ENCODE results near the gene TRAPPC4. TPM values are rescaled to one million over a fixed set of nuclear protein-coding genes. Genes with fewer than 3 reads are reported as not detected.

Gene TRAPPC4
- total RNA-seq, 2 donors from 2014 or later = 60.0 to 66.8 TPM

DNA sequence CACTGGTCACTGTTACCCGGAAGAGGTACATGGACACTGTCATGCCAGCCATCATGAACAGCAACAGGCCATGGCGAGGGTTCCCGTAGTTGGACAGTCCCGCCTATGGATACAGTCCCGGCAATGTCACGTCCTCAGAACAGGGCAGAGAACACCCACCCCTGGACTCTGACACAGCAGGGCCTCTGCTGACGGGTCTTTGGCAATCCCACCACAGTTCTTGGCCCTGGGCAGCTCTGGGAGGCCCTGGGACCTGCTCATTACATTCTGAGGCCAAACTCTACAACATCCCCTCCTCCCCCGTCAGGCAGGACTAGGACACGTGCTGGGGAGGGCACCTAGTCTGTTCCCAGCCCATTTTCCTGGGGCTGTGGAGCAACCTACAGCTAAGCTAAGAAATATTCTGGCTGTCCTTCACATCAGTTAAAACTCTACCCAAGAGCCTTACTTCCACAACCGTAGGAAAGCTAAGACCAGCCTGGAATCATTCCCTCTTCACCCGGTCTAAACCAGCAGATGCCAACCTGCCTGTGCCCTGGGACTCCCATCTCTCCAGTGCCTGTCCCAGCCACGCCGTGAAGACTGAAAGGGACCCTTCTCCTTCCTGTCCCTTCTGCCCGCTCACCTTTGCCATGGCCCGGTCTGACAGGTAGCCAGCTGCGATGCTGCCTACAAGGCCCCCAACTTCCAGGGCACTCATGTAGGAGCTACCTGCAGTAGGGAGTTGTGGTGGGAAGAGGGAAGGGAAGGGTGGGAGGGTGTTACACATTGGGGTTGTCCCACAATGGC, 7.6 kb downstream of the TRAPPC4 start:
- no peaks in the 10 kb centered on the region for H3K27me3 ChIP-seq (ENCODE audit: control insufficient read depth, insufficient read depth, low read length, poor library complexity, severe bottlenecking)
- H3K27me3 Mint-ChIP-seq (ENCODE audit: insufficient read depth) = no peaks in the 10 kb centered on the region
- TF ChIP-seq, protein P1, sequence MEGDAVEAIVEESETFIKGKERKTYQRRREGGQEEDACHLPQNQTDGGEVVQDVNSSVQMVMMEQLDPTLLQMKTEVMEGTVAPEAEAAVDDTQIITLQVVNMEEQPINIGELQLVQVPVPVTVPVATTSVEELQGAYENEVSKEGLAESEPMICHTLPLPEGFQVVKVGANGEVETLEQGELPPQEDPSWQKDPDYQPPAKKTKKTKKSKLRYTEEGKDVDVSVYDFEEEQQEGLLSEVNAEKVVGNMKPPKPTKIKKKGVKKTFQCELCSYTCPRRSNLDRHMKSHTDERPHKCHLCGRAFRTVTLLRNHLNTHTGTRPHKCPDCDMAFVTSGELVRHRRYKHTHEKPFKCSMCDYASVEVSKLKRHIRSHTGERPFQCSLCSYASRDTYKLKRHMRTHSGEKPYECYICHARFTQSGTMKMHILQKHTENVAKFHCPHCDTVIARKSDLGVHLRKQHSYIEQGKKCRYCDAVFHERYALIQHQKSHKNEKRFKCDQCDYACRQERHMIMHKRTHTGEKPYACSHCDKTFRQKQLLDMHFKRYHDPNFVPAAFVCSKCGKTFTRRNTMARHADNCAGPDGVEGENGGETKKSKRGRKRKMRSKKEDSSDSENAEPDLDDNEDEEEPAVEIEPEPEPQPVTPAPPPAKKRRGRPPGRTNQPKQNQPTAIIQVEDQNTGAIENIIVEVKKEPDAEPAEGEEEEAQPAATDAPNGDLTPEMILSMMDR (conservative IDR thresholded peaks at IDR 0.05) = no peak
- no peak overlapping the region for H3K27ac Mint-ChIP-seq
- peaks cover 27% of the 10 kb centered on the region for H3K4me1 ChIP-seq (ENCODE audit: control insufficient read depth, insufficient read depth, low read length)
- peaks cover 56% of the 10 kb centered on the region for H3K4me1 Mint-ChIP-seq
- H3K4me3 Mint-ChIP-seq = no peak overlapping the region
- H3K27ac ChIP-seq (ENCODE audit: low read depth, low read length) = no peak overlapping the region
- peaks cover 64% of the 10 kb centered on the region for H3K36me3 Mint-ChIP-seq (ENCODE audit: low read depth)
- H3K4me3 ChIP-seq (ENCODE audit: low read length) = no peak overlapping the region
- no peak overlapping the region for H3K9ac ChIP-seq (ENCODE audit: extremely low read depth, low read length, poor library complexity, severe bottlenecking)
- H3K9me3 ChIP-seq (ENCODE audit: control insufficient read depth, low read length) = no peaks in the 10 kb centered on the region
- H3K36me3 ChIP-seq (ENCODE audit: control insufficient read depth, insufficient read depth, low read length) = peaks cover 51% of the 10 kb centered on the region
- no peaks in the 10 kb centered on the region for H3K9me3 Mint-ChIP-seq
- no peak for DNase-seq
- 94 to 96% methylated on average over 12 to 16 of the region's 16 CpGs for WGBS, 2 experiments (ENCODE audit: insufficient coverage in 1 of 2, insufficient read length in 1 of 2)

DNA sequence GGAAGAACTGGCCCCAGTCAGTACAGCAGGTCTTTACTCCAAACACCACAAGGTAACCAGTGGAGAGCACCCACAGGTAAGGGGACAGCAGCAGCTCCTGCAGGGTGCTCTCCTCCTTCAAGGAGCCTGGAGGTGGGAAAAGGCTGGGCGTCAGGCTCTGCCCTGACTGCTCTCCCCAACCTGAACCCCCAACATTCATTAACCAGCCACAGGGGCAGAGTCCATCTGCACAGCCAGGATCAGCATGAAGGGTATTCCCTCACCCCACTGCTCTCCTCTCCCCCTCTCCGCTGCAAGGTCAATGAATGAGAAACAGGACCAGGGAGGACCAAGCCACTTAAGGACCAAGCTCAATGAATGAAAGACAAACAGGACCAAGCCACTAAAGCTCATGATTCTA, 8.4 kb downstream of the TRAPPC4 start:
- no peak overlapping the region for H3K4me3 ChIP-seq (ENCODE audit: low read length)

GRCh38 chr11:119027561-119028345, 9.2 kb downstream of the TRAPPC4 start:
- Mint-ChIP-seq H3K4me1 (peaks cover 61% of the 10 kb centered on the region), H3K27me3 (ENCODE audit: insufficient read depth) (no peaks in the 10 kb centered on the region), H3K36me3 (ENCODE audit: low read depth) (peaks cover 50% of the 10 kb centered on the region), H3K9me3 (no peaks in the 10 kb centered on the region), H3K4me3 (peak overlapping the region; percentile 70), H3K27ac (peak overlapping the region; percentile 87)
- peaks cover 27% of the 10 kb centered on the region for H3K4me1 ChIP-seq (ENCODE audit: control insufficient read depth, insufficient read depth, low read length)
- no peaks in the 10 kb centered on the region for H3K27me3 ChIP-seq (ENCODE audit: control insufficient read depth, insufficient read depth, low read length, poor library complexity, severe bottlenecking)
- 87 to 100% methylated on average over 4 to 9 of the region's 9 CpGs for WGBS, 2 experiments (ENCODE audit: insufficient coverage in 1 of 2, insufficient read length in 1 of 2)
- H3K4me3 ChIP-seq (ENCODE audit: low read length) = peak overlapping the region; percentile 34
- TF ChIP-seq, protein P1 (conservative IDR thresholded peaks at IDR 0.05) = no peak
- no peaks in the 10 kb centered on the region for H3K9me3 ChIP-seq (ENCODE audit: control insufficient read depth, low read length)
- no peak overlapping the region for H3K27ac ChIP-seq (ENCODE audit: low read depth, low read length)
- no peak for DNase-seq
- no peak overlapping the region for H3K9ac ChIP-seq (ENCODE audit: extremely low read depth, low read length, poor library complexity, severe bottlenecking)
- peaks cover 45% of the 10 kb centered on the region for H3K36me3 ChIP-seq (ENCODE audit: control insufficient read depth, insufficient read depth, low read length)

More for the DNA sequence above, 8.4 kb downstream of the TRAPPC4 start:
- H3K9me3 ChIP-seq (ENCODE audit: control insufficient read depth, low read length) = no peaks in the 10 kb centered on the region
- no peak overlapping the region for H3K27ac Mint-ChIP-seq
- DNase-seq = no peak
- peaks cover 56% of the 10 kb centered on the region for H3K36me3 Mint-ChIP-seq (ENCODE audit: low read depth)
- peaks cover 60% of the 10 kb centered on the region for H3K4me1 Mint-ChIP-seq
- H3K9ac ChIP-seq (ENCODE audit: extremely low read depth, low read length, poor library complexity, severe bottlenecking) = no peak overlapping the region
- H3K27me3 ChIP-seq (ENCODE audit: control insufficient read depth, insufficient read depth, low read length, poor library complexity, severe bottlenecking) = no peaks in the 10 kb centered on the region
- TF ChIP-seq, protein P1 (conservative IDR thresholded peaks at IDR 0.05) = no peak
- peaks cover 45% of the 10 kb centered on the region for H3K36me3 ChIP-seq (ENCODE audit: control insufficient read depth, insufficient read depth, low read length)
- peaks cover 27% of the 10 kb centered on the region for H3K4me1 ChIP-seq (ENCODE audit: control insufficient read depth, insufficient read depth, low read length)
- H3K9me3 Mint-ChIP-seq = no peaks in the 10 kb centered on the region
- 93 to 100% methylated on average over 1 to 2 of the region's 2 CpGs for WGBS, 2 experiments (ENCODE audit: insufficient coverage in 1 of 2, insufficient read length in 1 of 2)
- H3K27me3 Mint-ChIP-seq (ENCODE audit: insufficient read depth) = no peaks in the 10 kb centered on the region
- no peak overlapping the region for H3K27ac ChIP-seq (ENCODE audit: low read depth, low read length)
- H3K4me3 Mint-ChIP-seq = peak overlapping the region; percentile 70
